ENCODE results near the gene GSG1L.
"Not testable (repeated sequence)": the region's sequence is repeated elsewhere in the genome, so short reads cannot be mapped to it uniquely, and the experiment has no call there.

The GSG1L gene

DNA sequence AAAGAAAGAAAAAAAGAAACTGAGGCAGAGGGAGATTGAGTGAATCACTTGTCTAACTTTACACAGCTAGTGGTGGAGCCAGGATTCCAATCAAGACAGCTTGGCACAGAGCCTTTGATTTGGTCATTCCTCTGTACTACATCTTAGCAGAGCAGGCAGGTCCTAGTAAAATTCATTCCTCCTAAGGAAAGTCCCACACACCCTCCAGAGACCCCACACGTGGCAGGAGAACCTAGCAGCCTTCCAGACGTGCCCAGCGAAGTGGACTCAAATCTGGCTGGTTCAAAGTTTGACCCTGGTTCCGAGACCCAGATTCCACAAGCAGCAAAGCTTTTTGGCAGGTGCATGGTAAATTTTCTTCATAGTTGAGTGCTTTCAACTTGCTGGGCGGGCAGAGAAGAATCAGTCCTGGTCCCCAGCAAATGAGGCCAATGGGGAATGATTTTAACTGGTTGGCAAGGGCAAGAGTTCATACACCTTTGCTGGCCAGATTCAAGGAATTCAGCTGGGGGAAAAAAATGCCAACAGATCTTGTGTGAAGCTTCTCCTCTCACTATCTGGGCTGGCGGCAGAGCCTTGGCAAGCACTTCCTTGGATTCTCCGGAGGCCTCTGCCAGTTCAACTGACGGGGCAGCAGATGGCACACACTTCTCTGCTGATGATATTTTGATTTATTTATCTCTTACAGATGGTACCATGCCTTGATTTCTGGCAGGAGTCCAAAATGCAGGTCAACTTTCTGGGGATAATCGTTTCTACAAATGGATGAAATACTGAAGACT, 82.4 kb downstream of the GSG1L start:
- DNase-seq (ENCODE audit: low read depth): no peak

DNA sequence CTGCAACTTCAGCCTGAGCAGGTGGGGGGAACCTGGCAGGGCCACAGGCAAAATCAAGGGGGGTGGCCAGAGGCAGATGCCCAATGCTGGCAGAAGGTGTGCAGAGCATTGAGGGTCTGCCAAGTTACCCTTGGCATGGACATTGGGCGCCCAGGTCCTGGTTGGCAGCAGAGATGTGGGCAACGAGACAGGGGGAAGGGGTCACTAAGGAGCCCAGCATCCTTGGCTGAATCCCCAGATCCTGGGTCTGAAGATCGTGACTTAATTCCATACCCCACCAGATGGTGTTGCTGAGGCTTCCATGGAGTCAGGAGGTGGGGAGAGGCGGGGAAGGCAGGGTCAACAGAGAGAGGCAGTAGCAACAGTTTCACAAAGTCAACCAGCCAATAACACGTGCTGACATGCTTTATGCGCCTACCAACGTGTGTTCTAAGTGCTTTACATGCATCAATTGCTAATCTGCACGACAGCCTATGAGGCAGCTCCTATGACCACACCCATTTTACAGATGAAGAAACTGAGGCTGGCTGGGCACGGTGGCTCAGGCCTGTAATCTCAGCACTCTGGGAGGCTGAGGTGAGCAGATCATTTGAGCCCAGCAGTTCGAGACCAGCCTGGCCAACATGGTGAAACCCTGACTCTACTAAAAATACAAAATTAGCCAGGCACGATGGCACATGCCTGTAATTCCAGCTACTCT, 83.3 kb downstream of the GSG1L start:
- DNase-seq (ENCODE audit: low read depth): no peak

DNA sequence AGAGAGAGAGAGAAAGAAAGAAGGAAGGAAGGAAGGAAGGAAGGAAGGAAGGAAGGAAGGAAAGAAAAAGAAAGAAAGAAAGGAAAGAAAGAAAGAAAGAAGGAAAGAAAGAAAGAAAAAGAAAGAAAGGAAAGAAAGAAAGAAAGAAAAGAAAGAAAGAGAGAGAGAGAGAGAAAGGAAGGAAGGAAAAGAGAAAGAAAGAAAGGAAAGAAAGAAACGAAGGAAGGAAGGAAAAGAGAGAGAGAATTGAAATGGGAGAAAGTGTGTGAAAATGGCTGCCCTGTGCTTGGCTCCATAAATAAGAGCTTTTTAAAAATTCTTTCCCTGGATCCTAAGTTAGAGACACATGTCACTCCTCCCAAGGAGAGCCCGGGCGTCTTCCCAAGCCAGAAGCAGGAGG, 83.8 kb downstream of the GSG1L start:
- DNase-seq (ENCODE audit: low read depth): not testable (repeated sequence)

DNA sequence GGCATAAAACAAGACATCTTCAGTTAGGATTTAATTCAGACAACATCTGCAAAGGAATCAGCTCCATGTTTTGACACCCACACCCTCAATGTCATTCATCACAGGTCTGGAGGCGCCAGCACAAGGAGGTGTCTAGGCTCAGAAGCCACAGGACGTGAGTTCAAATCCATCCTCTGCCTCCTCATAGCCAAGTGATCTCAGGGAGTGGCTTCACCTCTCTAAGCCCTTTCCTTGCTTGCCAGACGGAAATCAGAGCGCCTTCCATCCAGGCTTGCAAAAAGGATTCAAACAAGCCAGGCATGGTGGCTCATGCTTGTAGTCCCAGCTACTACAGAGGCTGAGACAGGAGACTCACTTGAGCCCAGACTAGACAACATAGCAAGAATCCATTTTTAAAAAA, 84.6 kb downstream of the GSG1L start:
- DNase-seq (ENCODE audit: low read depth): no peak

DNA sequence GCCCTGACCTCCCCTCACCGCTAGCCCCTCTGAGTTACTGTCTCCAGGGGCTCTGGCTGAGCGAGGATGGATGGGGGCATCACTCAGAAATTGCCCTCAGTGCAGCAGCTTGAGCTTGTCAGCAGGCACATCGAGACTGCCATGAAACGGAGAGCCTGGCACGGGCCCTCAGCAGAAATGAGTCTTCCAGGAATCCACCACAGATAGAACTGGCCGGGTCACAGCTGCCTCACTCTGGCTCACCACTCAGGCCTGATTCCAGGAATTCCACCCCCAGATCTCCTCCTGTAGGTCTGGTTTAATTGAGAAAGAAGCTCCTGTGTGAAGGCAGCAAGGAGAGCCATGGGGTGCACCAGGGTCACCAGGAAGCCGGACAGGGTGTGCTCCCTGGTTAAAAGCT, 85.5 kb downstream of the GSG1L start:
- DNase-seq (ENCODE audit: low read depth): no peak

DNA sequence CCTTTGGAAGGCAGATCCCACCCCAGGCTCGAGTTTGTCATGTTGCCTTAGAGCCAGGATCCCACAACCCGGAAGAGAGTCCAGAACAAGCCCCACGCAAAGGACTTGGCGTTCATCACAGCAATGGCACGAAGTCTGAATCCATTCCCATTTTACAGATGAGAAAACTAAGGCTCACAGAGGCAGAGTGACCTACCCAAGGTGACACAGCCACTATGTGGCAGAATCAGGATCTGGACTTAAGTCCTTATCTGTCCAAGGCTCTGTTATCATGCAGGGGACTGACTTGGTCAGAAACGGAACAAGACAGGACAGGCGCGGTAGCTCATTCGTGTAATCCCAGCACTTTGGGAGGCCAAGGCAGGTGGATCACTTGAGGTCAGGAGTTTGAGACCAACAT, 86.5 kb downstream of the GSG1L start:
- DNase-seq (ENCODE audit: low read depth): no peak

DNA sequence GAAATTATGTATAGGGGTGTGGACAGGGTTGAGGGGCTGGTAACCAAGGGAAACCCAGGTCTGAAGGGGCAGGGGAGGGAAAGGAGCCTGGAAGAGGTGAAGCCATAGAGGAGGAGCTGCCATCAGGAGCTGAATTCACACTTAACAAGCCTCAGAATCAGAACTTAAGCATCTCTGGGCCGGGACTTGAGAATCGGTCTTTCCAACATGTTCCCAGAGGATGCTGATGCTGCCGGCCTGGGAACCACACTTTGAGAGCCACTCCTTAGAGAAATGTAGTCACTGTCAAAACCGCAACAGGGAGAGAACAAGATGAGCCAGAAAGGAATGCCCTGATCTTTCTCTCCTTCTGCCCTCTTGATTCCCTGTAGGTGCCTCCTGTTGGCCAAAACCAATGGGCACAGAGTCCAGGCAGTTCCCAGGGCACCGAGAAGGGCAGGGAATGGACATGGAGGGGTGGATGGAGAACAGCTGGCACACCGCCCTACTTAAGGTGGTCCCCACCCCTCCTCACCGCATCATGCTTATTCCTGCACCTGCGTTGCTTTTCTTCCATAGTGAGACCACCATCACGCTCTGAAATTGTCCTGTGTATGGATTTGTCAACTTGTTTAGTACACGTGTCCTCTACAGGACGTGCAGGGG, 88.5 kb downstream of the GSG1L start:
- DNase-seq (ENCODE audit: low read depth): no peak

DNA sequence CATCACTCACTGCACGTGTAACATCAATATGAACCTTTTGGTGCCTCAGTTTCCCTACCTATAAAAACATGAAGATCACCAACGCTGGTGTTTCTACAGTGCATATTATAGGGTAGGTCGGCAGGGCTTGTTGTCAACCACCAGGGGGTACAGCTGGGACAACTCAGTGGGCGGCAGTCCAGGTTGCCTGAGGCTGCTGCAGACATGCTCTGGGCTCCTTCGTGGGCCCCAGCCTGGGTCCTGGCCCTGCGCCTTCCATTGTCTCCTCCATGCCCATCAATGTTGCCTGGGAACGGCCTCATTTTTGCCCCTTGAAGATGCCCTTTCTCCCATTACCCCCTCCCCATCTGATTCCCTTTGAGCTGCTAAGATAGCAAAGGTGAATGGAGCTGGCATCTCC, 89.8 kb downstream of the GSG1L start:
- no peak for DNase-seq (ENCODE audit: low read depth)

DNA sequence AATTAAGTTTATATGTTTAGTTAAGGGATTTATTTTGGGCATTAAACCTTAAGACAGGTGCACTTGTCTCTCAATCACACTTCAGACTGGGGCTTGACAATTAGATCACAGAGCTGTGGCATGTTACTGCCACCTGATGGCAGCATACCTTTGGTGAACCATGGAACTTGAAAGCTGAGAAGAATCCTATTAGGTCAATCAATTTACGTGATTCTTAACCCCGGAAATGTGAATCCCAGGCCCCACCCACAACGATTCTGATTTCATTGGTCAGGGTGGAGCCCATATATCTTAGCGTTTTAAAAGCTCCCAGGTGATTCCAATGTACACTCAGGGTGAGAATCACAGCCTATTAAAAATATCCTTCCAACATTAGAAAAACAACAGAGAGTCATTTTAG, 91.0 kb downstream of the GSG1L start:
- peak; percentile 9 for DNase-seq (ENCODE audit: low read depth)

DNA sequence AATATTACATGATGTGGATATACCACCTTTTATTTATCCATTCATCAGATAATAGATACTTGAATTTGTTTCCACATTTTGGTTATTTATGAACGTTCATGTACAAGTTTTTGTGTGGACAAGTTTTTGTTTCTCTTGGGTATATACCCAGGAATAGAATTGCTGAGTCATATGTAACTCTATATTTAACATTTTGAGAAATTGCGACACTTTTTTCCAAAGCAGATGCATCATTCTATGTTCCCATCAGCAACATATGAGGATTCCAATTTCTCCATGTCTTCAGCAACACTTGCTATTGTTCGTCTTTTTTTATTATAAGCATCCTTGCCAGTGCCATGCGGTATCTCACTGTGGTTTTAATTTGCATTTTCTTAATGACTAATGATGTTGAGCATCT, 93.9 kb downstream of the GSG1L start:
- no peak for DNase-seq (ENCODE audit: low read depth)

DNA sequence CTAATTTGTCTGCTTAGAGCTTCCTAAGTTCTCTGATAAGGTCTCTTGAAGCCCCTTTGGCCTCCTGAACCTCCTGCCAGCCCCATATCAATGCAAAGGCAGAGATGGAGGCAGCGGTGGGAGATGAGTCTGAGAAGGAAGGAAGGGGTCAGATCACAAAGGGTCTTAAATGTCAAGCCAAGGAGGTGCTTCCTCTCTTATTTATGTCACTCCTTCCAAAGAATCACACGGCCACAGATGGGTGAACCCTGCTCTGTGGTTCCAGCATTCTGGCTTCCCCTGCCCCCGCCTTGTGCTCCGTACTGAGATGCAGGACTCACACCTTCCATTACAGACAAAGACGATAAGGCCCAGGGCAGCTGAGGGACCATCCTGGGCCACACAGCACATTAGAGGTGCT, 96.3 kb downstream of the GSG1L start:
- no peak for DNase-seq (ENCODE audit: low read depth)

DNA sequence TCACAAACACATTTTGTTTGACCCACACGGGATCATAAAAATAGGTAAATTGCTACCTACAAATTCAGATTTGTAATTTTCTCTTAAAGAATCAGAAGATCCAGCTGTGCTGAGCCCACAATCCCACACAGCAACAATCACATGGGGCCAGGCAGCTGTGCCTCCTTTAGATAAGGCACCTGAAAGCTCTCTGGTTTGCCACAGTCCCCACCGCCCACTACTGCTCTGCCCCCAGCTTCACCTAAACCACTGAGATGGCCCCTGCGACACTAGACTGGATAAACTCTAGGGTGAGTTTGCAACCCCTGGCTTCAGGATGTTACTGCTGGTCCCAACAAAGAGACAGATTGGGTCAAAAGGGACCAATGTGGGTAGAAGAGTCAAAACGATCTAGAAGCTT, 96.8 kb downstream of the GSG1L start:
- DNase-seq (ENCODE audit: low read depth): no peak

DNA sequence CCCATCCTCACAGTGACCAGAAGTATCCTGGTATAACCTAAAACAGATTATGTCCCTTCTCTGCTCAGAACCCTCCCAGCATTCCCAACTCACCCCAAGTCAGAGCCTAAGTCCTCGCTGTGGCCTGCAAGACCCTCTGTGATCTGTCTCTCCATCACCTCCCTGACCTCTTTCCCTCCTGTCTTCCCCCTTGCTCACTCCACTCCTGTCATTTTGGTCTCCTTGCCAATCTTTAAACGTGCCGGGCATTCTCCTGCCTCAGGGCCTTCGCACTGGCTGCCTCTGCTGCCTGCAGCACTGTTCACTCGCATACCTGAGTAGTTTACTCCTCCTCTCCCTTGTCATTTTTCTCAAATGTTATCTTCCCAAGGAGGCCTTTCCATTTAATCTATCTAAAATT, 97.7 kb downstream of the GSG1L start:
- DNase-seq (ENCODE audit: low read depth): no peak

DNA sequence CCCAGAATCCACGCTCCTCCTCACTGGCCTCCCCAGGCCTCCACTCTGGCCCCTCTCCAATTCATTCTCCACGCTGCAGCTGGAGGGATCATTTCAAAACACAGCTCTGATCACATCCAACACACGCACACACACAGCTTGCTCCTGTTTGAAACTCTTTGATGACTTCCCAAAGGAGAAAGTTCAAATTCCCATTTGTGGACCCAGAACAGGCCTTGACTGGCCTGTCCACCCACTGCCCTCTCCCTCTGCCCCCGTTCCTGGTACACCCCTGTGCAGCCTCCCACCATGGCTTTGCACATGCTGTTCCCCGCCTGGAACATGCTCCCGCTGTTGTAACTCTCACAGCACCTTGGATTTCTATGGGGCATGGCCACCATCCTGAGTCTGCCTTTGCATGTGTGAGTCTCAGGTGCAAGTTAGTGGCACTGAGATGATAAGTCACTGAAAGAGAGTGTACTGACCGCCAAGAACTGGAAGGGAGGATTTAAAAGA, 100.0 kb downstream of the GSG1L start:
- no peak for DNase-seq (ENCODE audit: low read depth)

DNA sequence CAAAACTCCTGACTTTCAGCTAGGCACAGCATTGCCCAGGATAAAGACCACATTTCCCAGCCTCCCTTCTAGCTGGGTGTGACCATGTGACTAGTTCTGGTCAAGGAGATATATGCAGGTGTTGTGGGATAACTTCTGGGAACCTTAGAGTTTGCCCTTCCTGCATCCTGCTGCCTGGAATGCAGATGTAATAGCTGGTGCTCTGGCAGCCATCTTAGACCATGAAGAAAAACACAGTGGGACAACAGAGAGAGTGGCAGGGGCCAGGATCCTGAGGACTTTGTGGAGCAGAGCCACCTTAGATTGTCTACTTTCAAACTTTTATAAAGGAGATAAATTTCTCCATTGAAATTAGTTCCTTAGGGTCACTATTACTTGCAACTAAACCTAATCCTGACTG, 101.3 kb downstream of the GSG1L start:
- DNase-seq (ENCODE audit: low read depth): no peak

DNA sequence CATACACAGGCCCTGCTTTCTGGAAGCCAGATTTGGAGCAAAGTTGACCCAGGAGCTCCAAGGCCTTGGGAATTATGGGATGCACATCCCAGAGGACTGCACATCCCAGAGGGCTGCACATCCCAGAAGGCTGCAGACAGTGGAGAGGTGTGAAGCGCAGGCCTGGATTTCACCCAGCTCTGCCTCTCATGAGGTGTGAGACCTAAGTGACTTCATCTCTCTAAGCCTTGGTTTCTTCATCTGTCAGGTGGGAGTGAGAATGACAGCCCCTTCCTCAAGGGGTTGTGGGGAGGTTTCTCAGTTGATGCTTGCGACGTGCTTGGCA, 102.3 kb downstream of the GSG1L start:
- DNase-seq (ENCODE audit: low read depth): no peak

DNA sequence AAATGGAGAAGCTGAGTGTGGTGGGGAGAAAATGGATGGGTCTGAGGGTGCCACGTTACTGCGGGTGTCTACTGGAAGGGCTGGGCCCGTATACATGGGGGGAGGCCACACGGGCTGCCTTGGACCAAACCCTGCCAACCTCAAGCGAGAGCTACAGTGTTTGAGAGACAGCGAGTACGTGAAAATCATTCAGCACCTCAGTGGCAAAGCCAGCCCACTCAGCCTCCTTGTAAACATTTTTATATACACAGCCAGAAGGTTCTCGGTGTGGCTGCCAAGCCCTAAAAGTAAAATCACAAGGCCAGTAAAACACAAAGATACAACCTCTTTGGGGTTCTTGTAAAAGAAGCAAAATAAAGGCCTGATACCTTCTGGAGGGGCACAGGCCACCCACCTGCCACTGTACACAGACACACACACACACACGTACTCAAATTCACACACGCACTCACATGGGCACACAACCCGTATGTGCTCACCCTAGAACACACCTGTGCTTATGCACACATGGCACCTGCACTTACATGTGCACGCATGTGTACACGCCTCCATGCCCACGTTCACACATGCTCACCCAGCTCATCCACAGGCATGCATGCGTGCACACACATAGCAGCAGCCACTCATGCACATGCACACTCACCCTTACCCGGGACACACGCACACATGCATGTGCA, 102.8 kb downstream of the GSG1L start:
- DNase-seq (ENCODE audit: low read depth): no peak

DNA sequence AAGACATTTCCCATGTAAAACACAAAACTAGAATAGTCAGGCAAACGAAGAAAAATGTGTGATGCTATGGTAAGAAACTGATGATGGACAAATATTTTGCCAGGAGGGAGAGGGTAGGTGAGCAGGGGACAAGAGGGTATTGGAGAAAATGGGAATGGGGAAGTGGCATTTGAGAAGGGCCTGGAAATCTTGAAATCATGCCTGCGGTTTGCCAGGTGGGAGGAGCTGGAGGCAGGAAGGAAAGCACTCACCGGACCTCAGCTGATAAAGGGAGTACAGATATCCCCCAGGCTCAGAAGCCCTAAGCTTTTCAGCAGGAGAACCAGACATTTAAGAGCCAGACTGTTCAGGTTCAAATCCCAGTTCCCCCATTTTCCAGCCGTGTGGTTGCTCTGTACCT, 103.6 kb downstream of the GSG1L start:
- DNase-seq (ENCODE audit: low read depth): no peak

DNA sequence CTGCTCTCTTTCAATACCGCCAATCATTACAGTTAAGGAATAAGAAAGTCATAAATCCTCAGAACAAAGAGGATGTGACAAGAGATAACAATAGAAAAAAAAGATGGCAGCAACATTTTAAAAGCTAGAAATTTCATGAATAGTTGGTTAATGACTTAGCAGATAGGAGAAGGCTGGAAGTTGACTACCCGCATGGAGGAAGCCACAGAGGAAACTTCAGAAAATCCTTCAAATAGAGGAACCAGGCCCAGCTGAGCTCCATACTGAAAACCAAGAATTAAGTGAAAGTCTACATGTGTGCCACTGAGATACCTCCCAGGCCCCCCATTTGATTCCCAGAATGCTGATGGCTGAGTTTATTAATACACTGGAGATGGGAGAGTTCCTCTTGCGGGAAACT, 109.3 kb downstream of the GSG1L start:
- DNase-seq (ENCODE audit: low read depth): no peak

DNA sequence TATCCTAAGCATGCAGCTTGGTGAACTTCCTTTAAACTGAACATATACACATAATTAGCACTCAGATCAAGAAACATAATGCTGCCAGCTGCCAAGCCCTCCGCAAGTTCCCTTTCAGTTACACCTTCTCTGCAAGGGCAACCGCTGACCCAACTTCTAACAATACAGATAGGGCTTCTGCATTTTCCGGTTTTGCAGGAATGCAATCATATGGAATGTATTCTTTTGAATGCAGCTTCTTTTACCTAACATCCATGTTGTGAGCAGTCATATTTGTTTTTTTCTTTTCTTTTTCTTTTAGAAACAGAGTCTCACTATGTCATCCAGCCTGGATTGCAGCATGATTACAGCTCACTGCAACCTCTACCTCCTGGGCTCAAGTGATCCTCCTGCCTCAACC, 110.7 kb downstream of the GSG1L start:
- no peak for DNase-seq (ENCODE audit: low read depth)

DNA sequence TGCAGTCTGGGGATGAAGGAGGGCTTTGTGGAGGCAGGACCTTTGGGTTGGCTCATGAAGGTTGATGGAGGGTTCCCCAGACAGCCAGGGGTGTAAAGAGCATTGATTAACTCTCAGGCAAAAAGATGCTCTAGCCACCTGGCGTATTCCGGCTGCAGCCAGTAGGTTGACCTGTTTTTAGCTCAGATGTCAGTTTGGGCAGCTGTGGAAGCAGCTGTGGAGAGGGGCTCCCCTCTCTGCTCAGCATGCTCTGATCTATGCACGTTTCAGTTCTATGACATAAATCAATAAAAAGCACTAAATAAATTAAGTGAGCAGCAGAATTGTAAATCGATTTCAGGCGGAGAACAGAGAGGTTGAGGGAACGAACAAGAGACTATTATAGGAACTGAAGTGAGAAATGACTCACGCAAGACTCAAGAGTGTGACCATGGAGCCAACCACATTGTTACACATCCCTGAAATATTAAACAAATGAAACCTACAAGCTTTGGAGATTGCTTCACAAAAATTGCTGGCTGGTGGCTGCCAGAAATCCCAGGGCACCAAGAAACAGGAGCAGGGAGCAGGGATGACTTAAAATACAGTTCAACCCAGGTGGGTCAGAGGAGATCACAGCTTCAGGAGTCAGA, 111.9 kb downstream of the GSG1L start:
- no peak for DNase-seq (ENCODE audit: low read depth)

DNA sequence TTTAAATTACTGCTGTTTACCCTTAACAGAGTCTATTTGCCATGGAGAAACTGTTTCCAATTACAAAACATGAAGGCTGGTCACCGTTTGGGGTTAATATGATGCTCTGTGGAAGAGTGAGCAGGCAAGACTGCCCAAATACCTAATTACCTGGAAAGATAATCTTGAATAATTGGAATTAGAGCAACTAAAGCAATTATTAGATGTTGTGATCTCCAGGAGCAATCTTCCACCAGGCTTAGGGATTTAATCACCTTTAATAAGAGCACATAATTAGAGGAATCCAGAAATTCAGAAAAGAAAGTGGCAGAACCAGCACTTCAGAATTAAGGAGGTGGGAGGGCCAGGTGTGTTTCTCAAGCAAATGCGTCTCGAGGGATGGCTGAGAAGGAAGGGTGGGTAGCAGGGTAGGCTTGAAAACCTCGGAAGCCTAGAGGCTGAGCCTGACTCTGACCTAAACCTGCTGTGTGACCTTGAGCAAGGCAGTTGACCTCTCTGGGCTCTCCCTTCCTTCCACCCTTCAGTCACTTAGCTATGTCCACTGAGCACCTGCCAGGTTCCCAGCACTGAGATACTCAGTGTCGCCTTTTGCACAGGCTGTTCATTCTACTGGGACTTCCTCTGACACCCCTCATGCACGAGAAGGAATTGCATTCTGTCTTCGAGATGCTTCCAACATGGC, 113.2 kb downstream of the GSG1L start:
- DNase-seq (ENCODE audit: low read depth): no peak

All from HS-27A (cell line).